Keratinocyte (primary cell): ENCODE data around the gene F11R. TPM values are rescaled to one million over a fixed set of nuclear protein-coding genes. Genes with fewer than 3 reads are reported as not detected.

ENCODE experiments used
- DNase-seq: peaks from one replicate; pipeline ENCODE4 v3.0.0-alpha.2; 2011; ENCODE audit warnings: low read depth, missing footprints, low spot score
- FAIRE-seq: peaks from 2 replicates; lab custom pipeline; 2011; peaks lifted over from hg19 to GRCh38; lab: Jason Lieb, UNC
- H2AFZ ChIP-seq: 2 replicates; pipeline ENCODE4 v1.6.0; 2012; ENCODE audit warnings: low read length, control low read depth, inconsistent platforms; ENCODE audit not compliant: control insufficient read depth
- H3K27ac ChIP-seq: 2 replicates; pipeline ENCODE4 v1.5.1; 2011; ENCODE audit warnings: low read length; ENCODE audit not compliant: control insufficient read depth, insufficient read depth
- H3K27me3 ChIP-seq: 3 replicates; pipeline ENCODE4 v1.6.0; 2011; ENCODE audit warnings: low read length; ENCODE audit not compliant: control insufficient read depth, insufficient read depth; ENCODE audit errors: extremely low read depth
- H3K36me3 ChIP-seq, 2 experiments: 2 replicates in 1 of 2; 3 replicates in 1 of 2; pipeline ENCODE4 v1.5.1; 2011; ENCODE audit warnings: low read length in 2 of 2, mild to moderate bottlenecking in 1 of 2; ENCODE audit not compliant: control insufficient read depth in 2 of 2, insufficient read depth in 2 of 2; ENCODE audit errors: extremely low read depth in 1 of 2
- H3K4me1 ChIP-seq: 3 replicates; pipeline ENCODE4 v1.5.1; 2011; ENCODE audit warnings: low read length; ENCODE audit not compliant: control insufficient read depth, insufficient read depth; ENCODE audit errors: extremely low read depth
- H3K4me2 ChIP-seq: 3 replicates; pipeline ENCODE4 v1.6.0; 2011; ENCODE audit warnings: low read depth, low read length; ENCODE audit not compliant: control insufficient read depth, insufficient read depth; ENCODE audit errors: extremely low read depth
- H3K4me3 ChIP-seq, 3 experiments: fragments of 200-600 bp in 1 of 3; sonication (generic) in 1 of 3; 2 replicates in 2 of 3; 3 replicates in 1 of 3; pipeline ENCODE4 v1.5.1; 2011 to 2016; ENCODE audit warnings: low read length in 3 of 3, mild to moderate bottlenecking in 3 of 3, control low read depth in 2 of 3, inconsistent platforms in 1 of 3, low read depth in 1 of 3, mixed read lengths in 1 of 3, mixed run types in 1 of 3, moderate library complexity in 1 of 3; ENCODE audit not compliant: control insufficient read depth in 2 of 3, insufficient read depth in 2 of 3; ENCODE audit errors: extremely low read depth in 1 of 3
- H3K79me2 ChIP-seq: 2 replicates; pipeline ENCODE4 v1.6.0; 2012; ENCODE audit warnings: low read length; ENCODE audit not compliant: control insufficient read depth, insufficient read depth
- H3K9ac ChIP-seq: 3 replicates; pipeline ENCODE4 v1.6.0; 2011; ENCODE audit warnings: low read length; ENCODE audit not compliant: control insufficient read depth, insufficient read depth; ENCODE audit errors: extremely low read depth
- H3K9me1 ChIP-seq: 3 replicates; pipeline ENCODE4 v1.6.0; 2011; ENCODE audit warnings: low read length; ENCODE audit not compliant: control insufficient read depth, insufficient read depth; ENCODE audit errors: extremely low read depth
- H3K9me3 ChIP-seq: 2 replicates; pipeline ENCODE4 v1.5.1; 2012; ENCODE audit warnings: low read depth, low read length; ENCODE audit not compliant: control insufficient read depth
- H4K20me1 ChIP-seq: 3 replicates; pipeline ENCODE4 v1.6.0; 2011; ENCODE audit warnings: low read length; ENCODE audit not compliant: control insufficient read depth, insufficient read depth; ENCODE audit errors: extremely low read depth
- CTCF ChIP-seq, 3 experiments: IDR thresholded peaks in 1 of 3; conservative IDR thresholded peaks in 1 of 3; optimal IDR thresholded peaks in 1 of 3; 2 replicates in 2 of 3; 3 replicates in 1 of 3; pipeline versions ENCODE3 to v1.5.1; 2011; ENCODE audit warnings: low read length in 3 of 3, mild to moderate bottlenecking in 3 of 3, moderate library complexity in 2 of 3, control low read depth in 1 of 3, inconsistent platforms in 1 of 3; ENCODE audit not compliant: insufficient read depth in 2 of 3; ENCODE audit errors: extremely low read depth in 1 of 3
- EZH2 ChIP-seq: IDR thresholded peaks from one replicate; pipeline ENCODE4 v1.6.1; 2012; ENCODE audit warnings: inconsistent platforms, mild to moderate bottlenecking, low read length, moderate library complexity
- dilution Hi-C: fragments of 300-500 bp; cut with MboI; formaldehyde crosslinking; loops from one replicate; pipeline ENCODE4 v1.7.0; 2020; ENCODE audit warnings: low sequenced_read_pairs; ENCODE audit not compliant: extremely low pct_ligation_motif_present
- polyA plus RNA-seq, 5 experiments: library from polyadenylated mRNA; depleted of rRNA in 3 of 5; stranded (reverse) in 3 of 5; stranded (forward) in 1 of 5; unstranded in 1 of 5; fragments of >200 nt; gene quantifications; 1 replicate in 1 of 5; 2 replicates in 3 of 5; 3 replicates in 1 of 5; pipeline versions ENCODE4 v1.2.1 to v1.2.3, GENCODE V29; 2011 to 2012; ENCODE audit warnings: missing spikeins in 2 of 5, low read depth in 1 of 5, low replicate concordance in 1 of 5

The F11R gene
- polyA plus RNA-seq, 1 donor (not counting 4 experiments of a cell fraction or from before 2014, with no cell fraction given) = 224 TPM

GRCh38 chr1:161013131-161013487 lies 7.8 kb downstream of the F11R start:
- Histone ChIP-seq H3K79me2 (peaks cover 87% of the 10 kb centered on the region), H3K27ac (peak overlapping the region; percentile 83), H3K27me3 (no peaks in the 10 kb centered on the region), H3K9me1 (no peaks in the 10 kb centered on the region), H3K4me3 (peak overlapping the region in 2 of 3 experiments; percentile 37 to 52), H3K9me3 (no peaks in the 10 kb centered on the region), H3K9ac (peak overlapping the region; percentile 61), H2AFZ (no peak overlapping the region), H4K20me1 (no peaks in the 10 kb centered on the region), H3K4me1 (peaks cover 36% of the 10 kb centered on the region), H3K36me3 (peaks cover 5 to 14% of the 10 kb centered on the region in 2 experiments), H3K4me2 (peak overlapping the region; percentile 75)
- TF ChIP-seq EZH2 = no peak
- no peak for TF ChIP-seq CTCF (optimal IDR thresholded peaks at IDR 0.05 in 1 of 3, IDR thresholded peaks at IDR 0.05 in 1 of 3, conservative IDR thresholded peaks at IDR 0.05 in 1 of 3; ENCODE audit: extremely low read depth in 1 of 3, insufficient read depth in 2 of 3, low read length in 3 of 3)
- DNase-seq (no peak), FAIRE-seq (no peak)
- dilution Hi-C loops = no loop called here

GRCh38 chr1:161012420-161012819 lies 8.5 kb downstream of the F11R start:
- no peak for TF ChIP-seq CTCF (optimal IDR thresholded peaks at IDR 0.05 in 1 of 3, IDR thresholded peaks at IDR 0.05 in 1 of 3, conservative IDR thresholded peaks at IDR 0.05 in 1 of 3; ENCODE audit: extremely low read depth in 1 of 3, insufficient read depth in 2 of 3, low read length in 3 of 3)
- no peak for TF ChIP-seq EZH2
- peak overlapping the region; percentile 83 for H3K27ac ChIP-seq
- H3K4me1 ChIP-seq = peaks cover 29% of the 10 kb centered on the region
- H4K20me1 ChIP-seq = peaks cover 4% of the 10 kb centered on the region
- dilution Hi-C loops = no loop called here
- H3K4me3 ChIP-seq = no peak overlapping the region
- DNase-seq = no peak
- H3K9me3 ChIP-seq = no peaks in the 10 kb centered on the region
- no peaks in the 10 kb centered on the region for H3K27me3 ChIP-seq
- peaks cover 3% of the 10 kb centered on the region for H3K9me1 ChIP-seq
- peaks cover 8 to 12% of the 10 kb centered on the region in 2 experiments for H3K36me3 ChIP-seq
- FAIRE-seq = no peak
- no peak overlapping the region for H3K9ac ChIP-seq
- no peak overlapping the region for H3K4me2 ChIP-seq
- H3K79me2 ChIP-seq = peaks cover 87% of the 10 kb centered on the region
- H2AFZ ChIP-seq = no peak overlapping the region
